CD4-positive, alpha-beta T cell treated with Interleukin-17A for 4 hours (primary cell): Measurements from ENCODE around the gene NF2.
"Not testable (repeated sequence)": the region's sequence is repeated elsewhere in the genome, so short reads cannot be mapped to it uniquely, and the experiment has no call there.

Experiments used
- DNase-seq: peaks from one replicate; pipeline ENCODE4 v3.0.0-alpha.2; 2020; ENCODE audit warnings: mixed read lengths

NF2 gene

DNA sequence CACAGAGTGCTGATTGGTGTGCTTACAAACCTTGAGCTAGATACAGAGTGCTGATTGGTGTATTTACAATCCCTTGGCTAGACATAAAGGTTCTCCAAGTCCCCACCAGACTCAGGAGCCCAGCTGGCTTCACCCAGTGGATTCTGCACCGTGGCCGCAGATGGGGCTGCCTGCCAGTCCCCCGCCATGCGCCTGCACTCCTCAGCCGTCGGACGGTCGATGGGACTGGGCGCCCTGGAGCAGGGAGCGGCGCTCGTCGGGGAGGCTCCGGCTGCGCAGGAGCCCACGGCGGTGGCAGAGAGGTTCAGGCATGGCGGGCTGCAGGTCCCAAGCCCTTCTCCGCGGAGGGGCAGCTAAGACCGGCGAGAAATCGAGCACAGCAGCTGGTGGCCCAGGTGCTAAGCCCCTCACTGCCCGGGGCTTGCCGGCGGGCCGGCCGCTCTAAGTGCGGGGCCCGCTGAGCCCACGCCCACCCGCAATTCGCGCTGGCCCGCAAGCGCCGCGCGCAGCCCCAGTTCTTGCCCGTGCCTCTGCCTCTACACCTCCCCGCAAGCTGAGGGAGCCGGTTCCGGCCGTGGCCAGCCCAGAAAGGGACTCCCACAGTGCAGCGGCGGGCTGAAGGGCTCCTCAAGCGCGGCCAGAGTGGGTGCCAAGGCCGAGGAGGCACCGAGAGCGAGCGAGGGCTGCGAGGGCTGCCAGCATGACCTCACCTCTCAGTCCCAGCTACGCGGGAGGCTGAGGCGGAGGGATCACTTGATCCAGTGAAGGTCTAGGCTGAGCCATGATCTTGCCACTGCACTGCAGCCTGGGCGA lies 5.4 kb upstream of the NF2 start:
- not testable (repeated sequence) for DNase-seq

DNA sequence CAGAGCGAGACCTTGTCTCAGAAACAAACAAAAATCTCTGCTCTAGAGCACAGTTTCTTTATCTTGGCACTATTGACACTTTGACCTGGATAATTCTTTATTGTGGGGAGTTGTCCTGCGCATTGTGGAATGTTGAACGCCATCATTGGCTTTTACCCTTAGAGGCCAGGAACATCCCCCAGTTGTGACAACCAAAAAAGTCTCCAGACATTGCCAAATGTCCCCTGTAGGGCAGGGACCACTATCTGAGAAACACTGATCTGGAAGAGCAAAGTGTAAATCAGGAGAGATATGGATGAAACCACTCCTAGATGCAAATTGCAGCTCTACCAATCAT lies 4.8 kb upstream of the NF2 start:
- DNase-seq: no peak

DNA sequence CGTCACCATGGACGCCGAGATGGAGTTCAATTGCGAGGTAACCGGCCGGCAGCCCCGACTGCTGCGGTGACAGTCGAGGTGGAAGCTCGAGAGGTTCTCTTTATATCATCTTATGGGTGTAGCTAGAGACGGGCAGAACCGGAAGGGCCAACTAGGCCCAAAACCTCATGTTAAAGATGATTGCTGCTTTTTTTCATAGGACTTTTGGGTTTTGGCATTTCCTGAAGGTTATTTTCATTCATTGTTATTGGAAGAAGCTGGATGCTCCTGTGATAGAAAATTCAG lies 585 bp downstream of the NF2 start:
- DNase-seq: no peak

DNA sequence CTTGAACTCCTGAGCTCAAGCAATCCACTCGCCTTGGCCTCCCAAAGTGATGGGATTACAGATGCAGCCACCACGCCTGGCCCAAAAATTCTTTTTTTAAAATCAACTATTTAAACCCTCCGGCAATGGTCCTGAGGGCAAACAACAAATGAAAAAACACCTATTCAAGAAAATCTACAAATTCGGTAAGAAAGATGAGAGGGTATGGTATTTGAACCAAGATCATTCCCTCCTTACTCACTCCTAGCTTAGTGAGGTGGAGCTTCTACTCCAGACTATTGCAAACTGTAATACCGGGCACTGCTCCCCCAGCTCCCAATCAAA lies 2.1 kb downstream of the NF2 start:
- no peak for DNase-seq

DNA sequence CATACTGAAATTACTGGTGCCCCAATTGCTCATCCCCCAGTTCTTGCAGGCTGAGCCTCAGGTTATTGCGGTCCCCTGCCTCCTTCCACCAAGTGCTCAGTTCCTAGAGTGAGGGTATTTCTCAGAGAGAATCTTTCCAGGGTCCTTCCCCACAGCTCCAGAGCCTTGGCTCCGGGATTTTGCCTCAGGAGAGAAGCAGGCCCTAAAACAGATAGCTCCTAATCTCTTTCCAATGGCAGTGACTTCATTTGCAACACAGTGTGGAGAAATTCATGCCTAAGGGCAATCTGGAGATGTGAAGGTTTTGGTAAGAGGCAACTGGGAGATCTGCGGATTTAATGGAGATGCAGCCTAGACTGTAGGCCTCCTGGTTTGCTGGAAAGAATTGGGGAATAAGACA lies 2.9 kb downstream of the NF2 start:
- no peak for DNase-seq

DNA sequence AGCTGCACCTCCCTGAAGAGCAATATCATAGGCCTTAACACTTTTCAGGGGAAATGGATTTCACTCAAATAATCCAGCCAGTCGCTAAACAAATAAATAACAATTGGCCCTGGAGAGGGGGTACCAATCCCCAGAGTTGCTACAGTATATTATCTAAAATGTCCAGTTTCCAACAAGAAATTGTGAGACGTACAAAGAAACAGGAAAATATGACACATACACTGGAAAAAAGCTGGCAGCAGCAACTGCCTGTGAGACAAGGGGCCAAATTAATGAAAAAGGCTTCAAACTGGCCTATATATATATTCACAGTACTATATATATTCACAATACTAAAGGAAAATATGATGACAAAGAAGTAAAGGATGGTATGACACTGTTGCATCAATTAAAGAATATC lies 4.0 kb downstream of the NF2 start:
- DNase-seq: no peak

DNA sequence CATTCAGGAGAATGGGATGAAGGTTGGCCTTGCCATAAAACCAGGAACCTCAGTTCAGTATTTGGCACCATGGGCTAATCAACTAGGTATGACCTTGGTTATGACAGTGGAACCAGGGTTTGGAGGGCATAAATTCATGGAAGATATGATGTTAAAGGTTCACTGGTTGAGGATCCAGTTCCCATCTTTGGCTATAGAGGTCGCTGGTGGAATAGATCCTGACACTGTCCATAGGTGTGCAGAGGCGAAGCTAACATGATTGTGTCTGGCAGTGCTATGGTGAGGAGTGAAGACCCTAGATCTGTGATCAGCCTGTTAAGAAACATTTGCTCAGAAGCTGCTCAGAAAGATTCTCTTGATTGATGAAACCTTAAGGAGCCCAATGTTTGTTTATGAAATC lies 5.7 kb downstream of the NF2 start:
- no peak for DNase-seq

DNA sequence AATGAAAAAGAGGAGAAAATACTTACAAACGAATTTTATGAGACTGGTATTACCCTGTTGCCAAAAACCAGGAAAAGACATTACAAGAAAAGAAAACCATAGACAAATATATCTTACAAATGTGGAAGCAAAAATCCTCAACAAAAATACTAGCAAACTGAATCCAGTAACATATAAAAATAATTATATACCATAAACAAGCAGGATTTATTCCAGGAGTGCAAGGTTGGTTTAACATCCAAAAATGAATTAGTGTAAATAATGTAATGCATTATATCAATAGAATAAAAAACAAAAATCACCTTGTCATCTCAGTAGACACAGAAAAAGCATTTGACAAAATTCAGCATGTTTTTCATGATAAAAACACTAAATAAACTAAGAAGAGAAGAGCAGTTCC lies 7.3 kb downstream of the NF2 start:
- DNase-seq: no peak

DNA sequence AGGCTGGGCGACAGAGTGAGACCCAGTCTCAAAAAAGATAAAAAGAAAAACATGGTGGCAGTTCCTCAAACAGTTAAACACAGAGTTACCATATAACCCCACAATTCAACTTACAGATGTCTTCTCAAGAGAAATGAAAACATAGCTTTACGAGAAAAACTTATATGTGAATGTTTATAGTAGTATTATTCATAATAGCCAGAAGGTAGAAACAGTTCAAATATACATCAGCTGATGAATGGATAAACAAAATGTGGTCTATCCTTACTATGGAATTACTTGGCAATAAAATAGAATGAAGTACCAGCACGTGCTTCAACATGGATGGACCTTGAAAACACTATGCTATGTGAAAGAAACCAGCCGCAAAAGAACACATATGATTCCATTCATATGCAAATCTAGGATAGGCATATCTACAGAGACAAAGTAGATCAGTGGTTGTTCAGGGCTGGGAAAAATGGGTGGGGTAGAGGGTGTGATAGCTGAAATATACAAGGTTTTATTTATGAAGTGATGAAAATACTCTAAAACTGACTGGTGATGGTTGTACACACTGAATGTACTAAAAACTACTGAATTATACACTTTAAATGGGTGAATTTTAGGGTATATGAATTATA lies 12.4 kb downstream of the NF2 start:
- DNase-seq: no peak

DNA sequence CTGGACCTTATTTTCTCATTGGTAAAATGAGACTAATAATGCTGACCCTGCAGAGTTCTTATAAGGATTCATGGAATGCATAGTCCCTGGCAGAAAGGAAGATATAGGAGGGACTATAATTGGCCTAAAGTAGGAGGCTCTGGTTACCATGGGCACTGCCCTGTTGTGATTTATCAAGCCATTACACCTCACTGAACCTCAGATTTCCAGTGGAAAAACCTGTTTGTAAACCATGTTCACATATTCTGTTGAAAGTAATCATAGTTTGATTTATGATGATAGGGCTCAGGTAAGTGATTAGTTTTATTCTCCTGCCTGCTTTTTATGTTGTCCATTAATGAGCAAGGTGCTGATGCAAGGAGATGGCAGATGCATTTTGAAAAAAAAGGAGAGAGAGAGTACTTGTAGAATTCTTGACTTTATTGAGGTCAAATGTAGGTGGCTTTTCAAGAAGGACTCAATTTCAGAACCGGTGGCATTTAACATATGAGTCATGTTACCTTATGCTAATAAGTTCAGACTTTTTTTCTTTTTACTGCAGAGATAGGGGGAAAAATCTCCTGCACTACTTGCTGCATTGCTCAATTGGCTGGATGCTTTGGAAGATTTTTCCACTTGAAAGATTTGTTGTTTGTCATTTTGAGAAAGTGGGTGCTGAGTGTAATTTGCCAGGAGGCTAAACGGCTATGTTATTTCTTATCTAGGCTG lies 14.6 kb downstream of the NF2 start:
- DNase-seq: no peak

DNA sequence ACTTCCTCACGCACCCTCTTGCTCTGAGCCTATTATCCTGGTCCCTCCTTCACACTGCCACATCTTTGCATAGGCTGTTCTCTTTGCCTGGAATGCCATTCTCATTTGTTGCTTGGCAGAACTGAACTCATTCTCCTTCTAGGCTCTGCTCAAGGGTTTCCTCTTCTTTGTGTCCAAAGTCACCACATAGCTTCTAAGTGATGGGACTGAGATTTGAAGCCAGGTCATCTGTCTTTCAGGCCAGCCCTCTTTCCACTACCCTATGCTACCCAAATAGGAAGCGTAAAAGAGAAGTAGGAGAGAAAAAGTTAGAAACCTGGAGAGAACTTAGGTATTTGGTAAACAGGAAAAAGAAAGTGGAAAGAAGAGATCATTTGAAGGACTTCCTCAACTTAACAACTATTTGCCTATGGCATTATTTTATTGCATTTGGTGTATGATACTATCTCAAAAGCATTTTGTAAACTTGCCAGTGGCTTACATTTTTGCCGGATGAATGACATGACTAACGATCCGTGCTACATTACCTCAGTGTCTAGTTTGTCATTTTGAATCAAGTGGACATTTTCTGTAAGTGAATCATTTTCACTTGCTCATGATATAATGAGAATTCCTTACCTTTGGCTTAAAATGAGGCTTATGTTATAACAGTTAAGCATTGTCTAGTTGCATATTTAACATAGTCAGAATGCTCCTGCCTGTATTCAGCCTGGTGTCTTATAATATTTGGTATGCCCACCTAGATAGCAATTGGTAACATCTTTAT lies 18.5 kb downstream of the NF2 start:
- DNase-seq: no peak

DNA sequence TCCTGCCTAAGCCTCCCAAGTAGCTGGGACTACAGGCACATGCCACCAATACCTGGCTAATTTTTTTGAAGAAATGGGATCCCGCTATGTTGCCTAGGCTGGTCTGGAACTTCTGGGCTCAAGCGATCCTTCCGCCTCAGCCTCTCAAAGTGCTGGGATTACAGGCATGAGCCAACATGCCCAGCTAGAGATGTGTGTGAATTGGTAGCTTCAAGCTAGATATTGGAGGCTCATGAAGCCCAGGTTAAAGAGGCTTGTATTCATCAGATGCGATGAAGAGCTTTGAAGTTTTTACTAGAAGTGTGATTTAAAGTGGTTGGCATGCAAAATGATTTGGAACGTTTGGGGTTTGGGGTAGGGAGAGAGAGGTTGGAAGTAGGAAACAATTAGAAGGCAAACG lies 19.6 kb downstream of the NF2 start:
- no peak for DNase-seq

DNA sequence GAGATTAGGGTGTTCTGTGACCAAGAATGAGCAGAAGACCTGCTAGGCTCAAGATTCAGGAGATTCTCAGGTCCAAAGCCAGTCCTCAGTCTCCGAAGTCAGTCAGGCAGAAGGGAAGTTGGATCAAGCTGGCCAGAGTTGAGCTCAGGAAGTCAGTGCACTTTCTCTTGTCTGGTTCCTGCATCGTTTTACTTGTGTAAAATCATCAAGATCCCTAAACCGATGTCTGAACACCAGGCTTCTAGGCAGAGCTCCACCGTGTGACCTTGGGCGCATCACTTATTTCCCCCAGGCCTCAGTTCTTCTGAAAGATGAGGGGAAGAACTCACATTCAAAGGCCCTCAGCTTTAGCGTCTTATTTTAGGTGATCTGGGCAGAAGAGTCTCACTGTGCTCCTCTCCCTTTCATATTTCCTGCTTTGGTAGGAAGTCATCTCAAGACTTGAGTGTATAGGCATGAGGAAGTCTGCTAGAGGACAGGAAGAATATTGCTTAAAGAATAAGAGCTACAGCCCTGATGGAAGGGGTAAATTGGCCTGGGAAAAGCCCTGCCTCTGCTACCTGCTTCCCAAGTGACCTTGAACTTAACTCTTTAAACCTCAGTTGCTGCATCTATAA lies 20.2 kb downstream of the NF2 start:
- peak; percentile 29 for DNase-seq

DNA sequence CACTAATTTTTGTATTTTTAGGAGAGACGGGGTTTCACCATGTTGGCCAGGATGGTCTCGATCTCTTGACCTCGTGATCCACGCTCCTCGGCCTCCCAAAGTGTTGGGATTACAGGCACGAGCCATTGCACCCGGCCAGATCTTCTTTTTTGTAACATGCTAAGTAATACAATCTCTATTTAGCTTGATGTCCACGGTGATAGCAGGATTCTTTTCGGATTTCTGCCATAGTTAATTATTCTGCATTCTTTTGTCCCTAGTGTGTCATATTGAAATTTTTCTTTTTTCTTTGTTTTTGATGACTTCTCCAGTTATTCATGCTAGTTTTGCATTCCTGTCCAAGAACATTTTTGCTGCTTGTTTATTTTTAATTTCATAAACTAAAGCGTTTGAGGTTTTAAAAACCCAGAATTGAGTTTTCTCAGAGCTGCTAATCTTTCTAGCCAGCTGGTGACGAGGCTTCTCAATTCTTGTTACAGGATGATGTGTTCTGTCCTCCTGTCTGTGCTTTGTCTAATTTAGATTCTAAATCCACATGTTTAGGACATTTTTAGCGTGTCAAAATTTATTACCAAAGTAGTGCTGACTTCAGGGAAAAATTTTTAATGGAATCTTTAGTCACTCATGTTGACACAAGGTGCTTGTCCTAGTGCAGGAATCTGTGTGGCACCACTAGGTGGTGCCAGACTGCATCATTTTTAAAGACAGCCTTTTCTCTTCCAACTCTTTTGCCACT lies 21.8 kb downstream of the NF2 start:
- peak; percentile 58 for DNase-seq

DNA sequence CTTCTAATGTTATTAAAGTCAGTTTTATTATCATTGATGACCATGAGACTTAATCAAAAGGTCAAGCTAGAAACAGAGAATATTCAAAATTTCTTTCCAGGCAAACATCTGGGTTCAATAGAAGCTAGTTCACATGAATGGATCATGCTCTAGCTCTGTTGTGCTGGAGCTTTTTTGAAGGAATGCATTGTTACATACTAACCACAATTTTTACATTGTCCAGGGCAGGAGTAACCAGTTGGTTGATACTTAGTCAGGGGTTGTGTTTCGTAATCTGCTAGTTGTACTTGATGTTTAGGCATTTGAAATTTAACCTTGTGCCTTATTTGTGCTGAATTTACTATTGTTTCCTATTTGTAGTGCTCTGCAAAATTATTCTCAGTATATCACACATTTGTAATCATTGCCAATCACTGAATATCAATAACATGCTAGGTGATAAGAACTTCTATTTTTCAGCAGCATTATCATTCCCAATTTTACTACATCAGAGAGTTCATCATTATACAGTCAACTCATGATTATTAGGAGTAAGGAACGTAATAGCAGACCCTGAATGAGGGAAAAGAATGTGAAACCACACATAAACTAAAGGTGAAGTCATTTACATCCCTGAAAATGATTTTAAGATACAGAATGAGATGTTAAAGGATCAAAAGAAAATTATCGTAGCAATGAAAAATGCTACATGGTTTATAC lies 23.2 kb downstream of the NF2 start:
- DNase-seq: no peak

DNA sequence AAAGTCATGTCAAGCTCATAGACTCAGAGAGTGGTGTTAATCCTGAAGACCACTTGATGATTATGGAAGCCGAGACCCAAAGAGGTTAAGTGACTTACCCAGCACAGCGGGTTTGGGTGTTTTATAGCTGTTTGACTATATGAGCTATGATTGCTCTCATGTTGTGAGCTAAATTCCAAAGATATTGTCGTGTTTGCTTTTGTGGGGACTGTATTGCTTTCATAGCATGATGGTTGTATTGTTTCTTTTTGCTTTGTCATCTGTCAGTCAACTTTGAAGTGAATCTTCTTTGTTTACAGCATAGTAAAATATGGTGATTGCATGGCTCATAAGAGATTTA lies 23.7 kb downstream of the NF2 start:
- no peak for DNase-seq

DNA sequence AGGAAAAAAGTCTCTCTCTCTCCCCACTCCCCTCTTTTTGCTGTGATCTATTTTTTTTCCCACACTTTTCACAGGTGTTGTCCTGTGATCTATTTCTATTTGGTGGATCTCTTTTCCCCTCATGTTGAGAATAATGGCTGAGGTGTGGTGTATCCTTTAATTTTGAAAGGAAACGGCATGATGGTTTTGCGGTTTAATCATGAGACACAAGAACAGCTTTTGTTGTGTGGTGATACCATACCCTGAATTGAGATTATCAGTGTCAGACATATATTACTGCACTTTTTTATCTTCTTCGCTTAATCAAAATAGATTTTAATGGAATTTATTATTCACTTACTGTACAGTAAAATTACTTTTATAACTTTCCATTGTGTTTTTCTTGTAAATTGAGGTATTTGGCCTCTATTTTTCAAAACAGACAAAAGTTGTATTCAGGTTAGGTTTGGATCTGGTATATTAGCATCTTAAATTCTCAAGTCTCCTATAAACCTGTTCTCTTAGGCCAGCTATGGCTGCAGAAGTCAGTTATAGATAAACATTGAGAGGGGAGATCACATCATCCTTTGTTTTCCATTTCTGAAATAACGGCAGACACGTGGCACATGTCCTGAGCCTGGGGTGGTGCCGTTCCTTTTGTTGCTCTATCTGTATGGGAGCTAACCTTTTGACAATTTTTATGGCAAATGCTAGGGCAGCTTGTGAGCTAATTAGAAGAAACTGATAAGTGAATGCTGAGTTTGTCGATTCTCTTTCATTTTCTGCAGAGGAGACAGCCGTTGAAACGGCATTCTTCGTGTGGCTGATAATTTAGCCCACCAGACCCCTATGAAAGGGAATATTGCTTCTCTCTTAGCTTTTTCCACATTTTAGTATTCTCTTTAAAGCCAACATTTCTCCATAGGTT lies 25.8 kb downstream of the NF2 start:
- DNase-seq: no peak

DNA sequence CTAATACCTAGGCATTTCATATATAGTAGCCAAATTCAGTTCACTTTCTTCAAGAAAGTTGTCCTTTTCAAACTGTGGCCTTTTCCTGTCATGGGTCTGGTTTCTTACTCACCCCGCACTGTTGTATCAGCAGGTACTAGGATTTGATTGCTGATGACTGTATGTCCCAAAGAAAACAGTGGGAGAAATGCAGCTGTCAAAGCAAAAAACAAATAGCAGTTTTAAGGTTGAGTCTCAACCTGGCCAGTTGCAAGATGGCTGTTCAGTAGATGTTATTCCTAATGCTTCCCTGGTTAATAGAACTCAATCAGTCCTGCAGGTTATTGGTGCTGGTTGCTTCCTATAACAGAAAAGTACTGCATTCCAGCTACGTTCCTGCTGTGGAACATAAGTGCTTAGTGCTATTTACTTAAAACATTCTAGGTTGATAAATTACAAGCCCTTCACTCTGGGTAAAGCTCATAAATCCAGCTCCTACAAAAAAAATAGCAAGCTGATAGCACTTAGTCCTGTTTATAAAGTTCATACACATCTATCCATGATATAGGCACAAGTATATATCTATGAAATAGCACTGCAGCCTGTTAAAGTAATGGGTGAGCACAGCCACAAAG lies 26.6 kb downstream of the NF2 start:
- no peak for DNase-seq

DNA sequence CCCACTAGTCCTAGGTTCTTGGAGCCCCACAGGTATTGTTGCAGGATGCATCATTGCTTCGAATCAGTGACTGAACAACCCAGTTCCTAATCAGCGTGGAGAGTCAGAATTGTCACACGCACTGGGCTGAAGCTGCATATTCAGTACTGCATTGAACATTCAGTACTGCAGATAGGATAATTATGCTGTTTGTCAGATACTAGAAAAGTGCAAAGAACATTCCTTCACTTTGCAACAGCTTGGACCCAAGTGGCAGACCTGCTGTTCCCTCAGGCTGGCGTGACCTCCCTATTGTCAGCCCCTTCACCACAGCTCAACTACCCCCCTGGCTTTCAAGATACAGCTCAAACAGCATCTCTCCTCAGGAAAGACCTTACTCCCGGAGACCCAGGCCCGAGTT lies 27.6 kb downstream of the NF2 start:
- no peak for DNase-seq

DNA sequence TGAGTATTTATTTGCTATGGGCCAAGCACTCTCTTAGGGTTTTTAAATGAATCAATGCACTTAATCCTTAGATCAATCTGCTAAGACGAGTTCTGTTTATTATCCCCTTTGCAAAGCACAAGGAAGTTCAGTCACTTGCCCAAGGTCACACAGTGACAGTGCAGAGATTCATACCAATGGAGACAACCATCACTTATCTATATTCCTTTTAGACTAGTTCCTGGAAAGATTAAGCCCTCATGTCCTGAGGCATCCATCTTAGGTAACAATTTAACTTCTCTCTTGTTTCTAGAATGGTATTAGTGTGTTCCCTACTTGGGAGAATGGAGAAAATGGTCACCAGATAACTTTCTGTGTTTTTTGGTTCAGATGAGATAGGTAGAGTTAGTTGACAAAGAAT lies 28.3 kb downstream of the NF2 start:
- no peak for DNase-seq

DNA sequence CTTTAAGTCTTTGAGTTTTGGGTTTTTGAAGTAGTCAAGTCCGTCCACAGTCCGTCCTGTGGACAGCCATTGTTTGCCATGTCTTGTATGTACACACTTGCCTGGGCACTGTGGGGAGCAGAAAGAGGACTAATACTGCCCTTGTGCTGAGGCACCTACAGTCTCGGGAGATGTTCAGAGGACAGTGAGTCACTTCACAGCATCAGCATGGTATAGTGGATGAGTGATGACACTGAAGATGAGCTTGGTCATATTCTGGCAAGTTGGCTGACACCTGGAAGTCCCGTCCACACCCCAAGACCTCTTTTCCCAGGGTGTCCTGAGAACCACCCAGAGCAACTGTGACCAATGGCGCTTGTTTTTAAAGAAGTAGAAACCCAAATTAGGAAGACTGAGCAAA lies 29.2 kb downstream of the NF2 start:
- DNase-seq: no peak
